Measurements from ENCODE around the gene NID2.

GRCh38 chr14:52067873-52068614 lies 815 bp downstream of the NID2 start:
- no peak for TF ChIP-seq HNF4A (conservative IDR thresholded peaks at IDR 0.05)
- TF ChIP-seq CTCF (IDR thresholded peaks at IDR 0.05; ENCODE audit: low read depth, low read length, missing input control): no peak
- TF ChIP-seq RAD21 (IDR thresholded peaks at IDR 0.05): no peak
- TF ChIP-seq SP1 (IDR thresholded peaks at IDR 0.05): no peak
- TF ChIP-seq TAF1 (conservative IDR thresholded peaks at IDR 0.05): no peak
- TF ChIP-seq, protein P1, sequence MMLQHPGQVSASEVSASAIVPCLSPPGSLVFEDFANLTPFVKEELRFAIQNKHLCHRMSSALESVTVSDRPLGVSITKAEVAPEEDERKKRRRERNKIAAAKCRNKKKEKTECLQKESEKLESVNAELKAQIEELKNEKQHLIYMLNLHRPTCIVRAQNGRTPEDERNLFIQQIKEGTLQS (IDR thresholded peaks at IDR 0.05): no peak
- no peak for TF ChIP-seq EGR1 (IDR thresholded peaks at IDR 0.05; ENCODE audit: low read depth in 2 of 2)
- no peak for TF ChIP-seq JUND (IDR thresholded peaks at IDR 0.05)
- TF ChIP-seq ZBTB33 (IDR thresholded peaks at IDR 0.05): no peak

All from liver (tissue), 3 donors.